Stimulated activated CD4-positive, alpha-beta T cell treated with anti-CD3 and anti-CD28 coated beads, TNF-alpha, amount 100 ng/mL, for 24 hours (primary cell): ENCODE results near the gene MRPL19.
A peak's percentile ranks its signal among the peaks of the same experiment; 100 is the strongest.

ENCODE experiments used
- DNase-seq, 3 experiments: peaks; one replicate each; pipeline ENCODE4 v3.0.0-alpha.2; 2020; ENCODE audit warnings: low read depth in 3 of 3

MRPL19 gene

GRCh38 chr2:75616406-75616805, 30.2 kb upstream of the MRPL19 start:
- DNase-seq, result no peak

- DNase-seq, result no peak
These were observed 29.6 kb upstream of the MRPL19 start for GRCh38 chr2:75616933-75617332.

- DNase-seq, result no peak
These were observed 26.4 kb upstream of the MRPL19 start for GRCh38 chr2:75619956-75620740.

- no peak for DNase-seq
These were observed 25.4 kb upstream of the MRPL19 start for GRCh38 chr2:75621228-75621627.

- DNase-seq, result no peak
These were observed 24.1 kb upstream of the MRPL19 start for GRCh38 chr2:75622500-75622899.

GRCh38 chr2:75622929-75623328, 23.7 kb upstream of the MRPL19 start:
- DNase-seq, result no peak

- DNase-seq, result peak; percentile 21 to 57 (median 22)
These were observed 18.6 kb upstream of the MRPL19 start for GRCh38 chr2:75627902-75628504.

GRCh38 chr2:75632091-75632701, 14.4 kb upstream of the MRPL19 start:
- no peak for DNase-seq

GRCh38 chr2:75632813-75633212, 13.8 kb upstream of the MRPL19 start:
- DNase-seq, result no peak

- no peak for DNase-seq
These were observed 13.0 kb upstream of the MRPL19 start for GRCh38 chr2:75633620-75634019.

- DNase-seq, result no peak
These were observed 11.6 kb upstream of the MRPL19 start for GRCh38 chr2:75634945-75635344.

- no peak for DNase-seq
These were observed 9.0 kb upstream of the MRPL19 start for GRCh38 chr2:75637568-75637967.

GRCh38 chr2:75640621-75641121, 5.9 kb upstream of the MRPL19 start:
- peak; percentile 21 to 50 (median 30) for DNase-seq

GRCh38 chr2:75641587-75641986, 5.0 kb upstream of the MRPL19 start:
- no peak for DNase-seq

- no peak for DNase-seq
These were observed 2.6 kb upstream of the MRPL19 start for GRCh38 chr2:75643980-75644379.

- DNase-seq, result no peak
These were observed 940 bp upstream of the MRPL19 start for GRCh38 chr2:75645643-75646042.

GRCh38 chr2:75646090-75646582, 447 bp upstream of the MRPL19 start:
- DNase-seq, result no peak

- DNase-seq, result no peak
These were observed 1.2 kb downstream of the MRPL19 start for GRCh38 chr2:75647771-75648170.

GRCh38 chr2:75654012-75654411, 7.4 kb downstream of the MRPL19 start:
- no peak for DNase-seq

GRCh38 chr2:75655861-75656260, 9.3 kb downstream of the MRPL19 start:
- no peak for DNase-seq

- DNase-seq, result no peak
These were observed 10.0 kb downstream of the MRPL19 start for GRCh38 chr2:75656563-75656962.

GRCh38 chr2:75657798-75658197, 11.2 kb downstream of the MRPL19 start:
- no peak for DNase-seq

- no peak for DNase-seq
These were observed 20.3 kb downstream of the MRPL19 start for GRCh38 chr2:75666911-75667310.
